HG03432 (cell line): Measurements from ENCODE around the gene TADA3.

ENCODE experiments used
- ATAC-seq: cut with Tn5 transposase; IDR thresholded peaks from one replicate; pipeline ENCODE4 v1.9.1; 2021; ENCODE audit warnings: mild to moderate bottlenecking, moderate library complexity; ENCODE audit not compliant: unreplicated experiment

The TADA3 gene

GRCh38 chr3:9762871-9763270, 29.4 kb downstream of the TADA3 start:
- no peak for ATAC-seq

- ATAC-seq, result no peak
These were observed 30.4 kb downstream of the TADA3 start for GRCh38 chr3:9761919-9762318.

- ATAC-seq, result no peak
These were observed 31.3 kb downstream of the TADA3 start for GRCh38 chr3:9760779-9761505.

GRCh38 chr3:9757427-9757826, 34.8 kb downstream of the TADA3 start:
- ATAC-seq, result no peak

- ATAC-seq, result no peak
These were observed 37.6 kb downstream of the TADA3 start for GRCh38 chr3:9754678-9755077.

- no peak for ATAC-seq
These were observed 41.5 kb downstream of the TADA3 start for GRCh38 chr3:9750556-9751411.

- ATAC-seq, result peak; percentile 92
These were observed 42.4 kb downstream of the TADA3 start, which contains the start of gene OGG1 for GRCh38 chr3:9749645-9750555. Gene OGG1 (plus strand): TSS chr3:9749952. CDS start chr3:9750287, 335 bp downstream.

- no peak for ATAC-seq
These were observed 43.0 kb downstream of the TADA3 start for GRCh38 chr3:9749296-9749644.

GRCh38 chr3:9748031-9748430, 44.2 kb downstream of the TADA3 start:
- no peak for ATAC-seq

- ATAC-seq, result peak; percentile 12
These were observed 45.0 kb downstream of the TADA3 start for GRCh38 chr3:9747267-9747666.

- no peak for ATAC-seq
These were observed 45.9 kb downstream of the TADA3 start for GRCh38 chr3:9746330-9746729.

- no peak for ATAC-seq
These were observed 46.8 kb downstream of the TADA3 start for GRCh38 chr3:9745521-9745920.

- ATAC-seq, result no peak
These were observed 48.1 kb downstream of the TADA3 start for GRCh38 chr3:9744162-9744561.

- ATAC-seq, result no peak
These were observed 48.7 kb downstream of the TADA3 start for GRCh38 chr3:9743548-9743947.

- no peak for ATAC-seq
These were observed 49.7 kb downstream of the TADA3 start for GRCh38 chr3:9742560-9742959.

- ATAC-seq, result no peak
These were observed 53.1 kb downstream of the TADA3 start for GRCh38 chr3:9739181-9739580.

GRCh38 chr3:9736831-9737230, 55.4 kb downstream of the TADA3 start:
- no peak for ATAC-seq

GRCh38 chr3:9732740-9733115, 59.5 kb downstream of the TADA3 start:
- ATAC-seq, result no peak

GRCh38 chr3:9732080-9732739, 60.1 kb downstream of the TADA3 start:
- peak; percentile 14 for ATAC-seq

- ATAC-seq, result peak; percentile 95
These were observed 60.8 kb downstream of the TADA3 start, which contains the start of gene BRPF1 for GRCh38 chr3:9731206-9732079. Gene BRPF1 (plus strand): TSS chr3:9731735. CDS start chr3:9734141, 2,406 bp downstream.
